ENCODE data around the gene PRR16.

PRR16 gene

DNA sequence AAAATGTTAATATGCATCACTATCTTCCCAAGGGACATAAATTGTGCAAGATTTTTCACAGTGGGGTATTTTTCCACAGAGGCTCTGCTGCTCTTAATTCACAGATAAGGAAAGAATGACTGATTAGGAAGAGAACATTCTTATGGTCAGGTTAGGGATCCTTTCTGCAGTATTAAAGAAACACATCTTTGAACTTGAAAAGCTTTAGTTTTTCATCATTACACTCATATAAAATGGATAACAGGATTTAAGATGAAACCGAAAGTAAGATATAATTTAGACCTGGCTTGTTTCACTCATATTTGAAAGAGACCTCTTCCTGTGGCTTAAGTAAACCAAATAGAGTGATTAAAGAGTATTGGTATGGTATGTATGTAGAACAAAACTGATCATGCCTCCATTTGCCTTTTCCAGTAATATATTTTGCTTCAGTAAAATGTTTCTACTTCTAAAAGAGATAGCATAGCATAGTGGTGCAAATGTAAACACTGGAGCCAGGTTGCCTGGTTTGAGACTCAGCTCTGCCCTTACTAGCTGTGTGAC is 160.0 kb downstream of the PRR16 start:
- H3K9me3 Mint-ChIP-seq = no peaks in the 10 kb centered on the region
- no peak overlapping the region for H3K4me3 Mint-ChIP-seq
- no peak overlapping the region for H3K27ac Mint-ChIP-seq
- H3K36me3 Mint-ChIP-seq (ENCODE audit: low read depth) = no peaks in the 10 kb centered on the region
- H3K4me1 Mint-ChIP-seq = no peaks in the 10 kb centered on the region
- TF ChIP-seq, protein P1, sequence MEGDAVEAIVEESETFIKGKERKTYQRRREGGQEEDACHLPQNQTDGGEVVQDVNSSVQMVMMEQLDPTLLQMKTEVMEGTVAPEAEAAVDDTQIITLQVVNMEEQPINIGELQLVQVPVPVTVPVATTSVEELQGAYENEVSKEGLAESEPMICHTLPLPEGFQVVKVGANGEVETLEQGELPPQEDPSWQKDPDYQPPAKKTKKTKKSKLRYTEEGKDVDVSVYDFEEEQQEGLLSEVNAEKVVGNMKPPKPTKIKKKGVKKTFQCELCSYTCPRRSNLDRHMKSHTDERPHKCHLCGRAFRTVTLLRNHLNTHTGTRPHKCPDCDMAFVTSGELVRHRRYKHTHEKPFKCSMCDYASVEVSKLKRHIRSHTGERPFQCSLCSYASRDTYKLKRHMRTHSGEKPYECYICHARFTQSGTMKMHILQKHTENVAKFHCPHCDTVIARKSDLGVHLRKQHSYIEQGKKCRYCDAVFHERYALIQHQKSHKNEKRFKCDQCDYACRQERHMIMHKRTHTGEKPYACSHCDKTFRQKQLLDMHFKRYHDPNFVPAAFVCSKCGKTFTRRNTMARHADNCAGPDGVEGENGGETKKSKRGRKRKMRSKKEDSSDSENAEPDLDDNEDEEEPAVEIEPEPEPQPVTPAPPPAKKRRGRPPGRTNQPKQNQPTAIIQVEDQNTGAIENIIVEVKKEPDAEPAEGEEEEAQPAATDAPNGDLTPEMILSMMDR (IDR thresholded peaks at IDR 0.05; ENCODE audit: unreplicated experiment in 3 of 3) = no peak
- no peaks in the 10 kb centered on the region for H3K27me3 Mint-ChIP-seq (ENCODE audit: low read depth)

- H3K27ac Mint-ChIP-seq = no peak overlapping the region
- no peaks in the 10 kb centered on the region for H3K36me3 Mint-ChIP-seq (ENCODE audit: low read depth)
- peaks cover 3% of the 10 kb centered on the region for H3K9me3 Mint-ChIP-seq
- no peak overlapping the region for H3K4me3 Mint-ChIP-seq
- H3K4me1 Mint-ChIP-seq = no peaks in the 10 kb centered on the region
- no peaks in the 10 kb centered on the region for H3K27me3 Mint-ChIP-seq (ENCODE audit: low read depth)
- TF ChIP-seq, protein P1 (IDR thresholded peaks at IDR 0.05; ENCODE audit: unreplicated experiment in 3 of 3) = no peak
Measured at GRCh38 chr5:120628156-120628555, 164.1 kb downstream of the PRR16 start.

DNA sequence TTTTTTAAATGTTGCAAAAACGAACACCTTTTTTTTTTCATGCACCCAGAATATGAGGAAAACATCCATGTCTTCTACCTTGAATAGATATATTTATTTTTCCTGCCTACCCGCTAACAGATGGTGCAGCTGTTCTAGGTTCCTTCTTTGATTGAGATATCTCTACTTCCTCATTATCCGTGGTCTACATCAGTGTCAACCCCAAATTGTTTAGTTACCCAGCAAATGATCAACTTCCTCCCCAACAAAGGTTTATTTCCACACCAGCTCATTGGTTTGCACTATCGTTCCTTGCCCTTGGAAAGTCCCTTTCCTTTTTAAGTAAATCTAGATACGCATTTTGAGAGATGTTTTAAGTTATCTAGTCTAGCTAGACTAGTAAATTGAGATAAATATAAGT is 166.4 kb downstream of the PRR16 start:
- TF ChIP-seq, protein P1 (IDR thresholded peaks at IDR 0.05; ENCODE audit: unreplicated experiment in 3 of 3) = no peak
- Mint-ChIP-seq H3K27me3 (ENCODE audit: low read depth) (no peaks in the 10 kb centered on the region), H3K9me3 (peaks cover 5% of the 10 kb centered on the region), H3K4me1 (no peaks in the 10 kb centered on the region), H3K4me3 (no peak overlapping the region), H3K36me3 (ENCODE audit: low read depth) (no peaks in the 10 kb centered on the region), H3K27ac (no peak overlapping the region)

DNA sequence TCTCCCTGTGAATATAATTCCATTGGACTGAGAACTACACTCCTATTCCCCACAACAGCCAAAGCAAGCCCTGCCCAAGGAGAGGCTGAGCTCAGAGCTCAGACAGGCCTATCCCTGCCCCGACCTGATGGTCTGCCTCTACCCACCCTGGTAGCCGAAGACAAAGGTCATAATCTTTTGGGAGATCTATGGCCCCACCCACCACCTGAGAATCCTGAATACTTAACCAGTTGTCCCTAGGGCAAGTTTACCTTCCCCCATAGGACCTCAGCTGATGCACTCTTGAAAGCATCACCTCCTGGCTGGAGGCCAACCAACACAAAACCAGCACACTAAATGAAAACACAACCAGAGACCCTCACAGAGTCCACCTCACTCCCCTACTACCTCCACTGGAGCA is 167.5 kb downstream of the PRR16 start:
- no peaks in the 10 kb centered on the region for H3K36me3 Mint-ChIP-seq (ENCODE audit: low read depth)

DNA sequence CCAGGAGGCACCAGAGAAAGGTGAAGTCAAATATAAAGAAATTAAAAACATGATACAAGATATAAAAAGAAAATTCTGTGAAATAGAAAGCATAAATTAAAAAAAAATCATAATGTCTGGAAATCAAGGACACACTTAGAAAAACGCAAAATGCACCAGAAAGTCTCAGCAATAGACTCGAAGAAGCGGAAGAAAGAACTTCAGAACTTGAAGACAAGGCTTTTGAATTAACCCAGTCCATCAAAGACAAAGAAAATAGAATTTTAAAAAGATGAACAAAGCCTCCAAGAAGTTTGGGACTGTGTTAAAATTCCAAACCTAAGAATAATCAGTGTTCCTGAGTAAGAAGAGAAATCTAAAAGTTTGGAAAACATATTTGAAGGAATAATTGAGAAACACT is 168.3 kb downstream of the PRR16 start:
- Mint-ChIP-seq H3K4me3 (no peak overlapping the region), H3K4me1 (no peaks in the 10 kb centered on the region), H3K9me3 (peaks cover 5% of the 10 kb centered on the region), H3K36me3 (ENCODE audit: low read depth) (no peaks in the 10 kb centered on the region), H3K27ac (no peak overlapping the region), H3K27me3 (ENCODE audit: low read depth) (no peaks in the 10 kb centered on the region)
- TF ChIP-seq, protein P1 (IDR thresholded peaks at IDR 0.05; ENCODE audit: unreplicated experiment in 3 of 3) = no peak

More for the DNA sequence above, 167.5 kb downstream of the PRR16 start:
- H3K4me3 Mint-ChIP-seq = no peak overlapping the region
- H3K4me1 Mint-ChIP-seq = no peaks in the 10 kb centered on the region
- no peaks in the 10 kb centered on the region for H3K27me3 Mint-ChIP-seq (ENCODE audit: low read depth)
- H3K27ac Mint-ChIP-seq = no peak overlapping the region
- peaks cover 5% of the 10 kb centered on the region for H3K9me3 Mint-ChIP-seq
- TF ChIP-seq, protein P1 (IDR thresholded peaks at IDR 0.05; ENCODE audit: unreplicated experiment in 3 of 3) = no peak

- TF ChIP-seq, protein P1 (IDR thresholded peaks at IDR 0.05; ENCODE audit: unreplicated experiment in 3 of 3) = no peak
Measured at GRCh38 chr5:120638449-120638848, 174.3 kb downstream of the PRR16 start.

More at GRCh38 chr5:120638449-120638848, 174.3 kb downstream of the PRR16 start:
- Mint-ChIP-seq H3K27ac (no peak overlapping the region), H3K36me3 (ENCODE audit: low read depth) (no peaks in the 10 kb centered on the region), H3K27me3 (ENCODE audit: low read depth) (no peaks in the 10 kb centered on the region), H3K9me3 (no peaks in the 10 kb centered on the region), H3K4me3 (no peak overlapping the region), H3K4me1 (no peaks in the 10 kb centered on the region)

All from nephron (organoid).